ENCODE measurements around the gene KNDC1.
"Not testable (repeated sequence)": the region's sequence is repeated elsewhere in the genome, so short reads cannot be mapped to it uniquely, and the experiment has no call there.

GRCh38 chr10:133151071-133151470 is 8.9 kb upstream of the KNDC1 start:
- TF ChIP-seq YY1 (IDR thresholded peaks at IDR 0.05; ENCODE audit: insufficient read depth, insufficient read length); SUZ12 (IDR thresholded peaks at IDR 0.05; ENCODE audit: extremely low read depth, insufficient read depth, insufficient read length): not testable (repeated sequence)
